ENCODE results near the gene TNS3. TPM values are rescaled to one million over a fixed set of nuclear protein-coding genes. Genes with fewer than 3 reads are reported as not detected.
"Not testable (repeated sequence)": the region's sequence is repeated elsewhere in the genome, so short reads cannot be mapped to it uniquely, and the experiment has no call there.

The TNS3 gene
- total RNA-seq, 1 experiment from 2014 or later, result 28.9 TPM

- H3K27me3 ChIP-seq (ENCODE audit: control insufficient read depth, insufficient read depth, low read length), result no peaks in the 10 kb centered on the region
- H3K4me3 ChIP-seq (ENCODE audit: insufficient read depth, low read depth, low read length), result no peak overlapping the region
- no peaks in the 10 kb centered on the region for H3K36me3 ChIP-seq (replicated peaks; ENCODE audit: control insufficient read depth, insufficient read depth, low read length)
- no peak for DNase-seq
Measured at GRCh38 chr7:47594406-47594805, 12.5 kb upstream of the TNS3 start.

- Histone ChIP-seq H3K4me3 (ENCODE audit: insufficient read depth, low read depth, low read length) (no peak overlapping the region), H3K27me3 (ENCODE audit: control insufficient read depth, insufficient read depth, low read length) (no peaks in the 10 kb centered on the region), H3K36me3 (replicated peaks; ENCODE audit: control insufficient read depth, insufficient read depth, low read length) (no peaks in the 10 kb centered on the region)
- peak; percentile 65 for DNase-seq
Measured at GRCh38 chr7:47591655-47592572, 10.0 kb upstream of the TNS3 start.

- H3K36me3 ChIP-seq (replicated peaks; ENCODE audit: control insufficient read depth, insufficient read depth, low read length), result no peaks in the 10 kb centered on the region
- DNase-seq, result no peak
- H3K27me3 ChIP-seq (ENCODE audit: control insufficient read depth, insufficient read depth, low read length), result no peaks in the 10 kb centered on the region
- H3K4me3 ChIP-seq (ENCODE audit: insufficient read depth, low read depth, low read length), result no peak overlapping the region
Measured at GRCh38 chr7:47591089-47591654, 9.3 kb upstream of the TNS3 start.

- H3K27me3 ChIP-seq (ENCODE audit: control insufficient read depth, insufficient read depth, low read length); H3K4me3 ChIP-seq (ENCODE audit: insufficient read depth, low read depth, low read length); H3K36me3 ChIP-seq (replicated peaks; ENCODE audit: control insufficient read depth, insufficient read depth, low read length); DNase-seq: not testable (repeated sequence)
Measured at GRCh38 chr7:47590215-47590614, 8.3 kb upstream of the TNS3 start.

GRCh38 chr7:47588704-47589225 lies 6.9 kb upstream of the TNS3 start:
- Histone ChIP-seq H3K4me3 (ENCODE audit: insufficient read depth, low read depth, low read length) (no peak overlapping the region), H3K36me3 (replicated peaks; ENCODE audit: control insufficient read depth, insufficient read depth, low read length) (no peaks in the 10 kb centered on the region), H3K27me3 (ENCODE audit: control insufficient read depth, insufficient read depth, low read length) (peaks cover 3% of the 10 kb centered on the region; the same call in 1 of the 2 replicates)
- no peak for DNase-seq

GRCh38 chr7:47587976-47588375 lies 6.1 kb upstream of the TNS3 start:
- peak; percentile 19 for DNase-seq
- peaks cover 7% of the 10 kb centered on the region; the same call in 1 of the 2 replicates for H3K27me3 ChIP-seq (ENCODE audit: control insufficient read depth, insufficient read depth, low read length)
- no peaks in the 10 kb centered on the region for H3K36me3 ChIP-seq (replicated peaks; ENCODE audit: control insufficient read depth, insufficient read depth, low read length)
- H3K4me3 ChIP-seq (ENCODE audit: insufficient read depth, low read depth, low read length), result no peak overlapping the region

GRCh38 chr7:47587351-47587750 lies 5.4 kb upstream of the TNS3 start:
- Histone ChIP-seq H3K36me3 (replicated peaks; ENCODE audit: control insufficient read depth, insufficient read depth, low read length) (no peaks in the 10 kb centered on the region), H3K4me3 (ENCODE audit: insufficient read depth, low read depth, low read length) (no peak overlapping the region), H3K27me3 (ENCODE audit: control insufficient read depth, insufficient read depth, low read length) (peaks cover 13% of the 10 kb centered on the region; the same call in 1 of the 2 replicates)
- DNase-seq, result peak; percentile 35

- no peak overlapping the region for H3K4me3 ChIP-seq (ENCODE audit: insufficient read depth, low read depth, low read length)
- H3K27me3 ChIP-seq (ENCODE audit: control insufficient read depth, insufficient read depth, low read length), result peaks cover 15% of the 10 kb centered on the region; the same call in 1 of the 2 replicates
- peak; percentile 66 for DNase-seq
- H3K36me3 ChIP-seq (replicated peaks; ENCODE audit: control insufficient read depth, insufficient read depth, low read length), result no peaks in the 10 kb centered on the region
Measured at GRCh38 chr7:47586925-47587324, 5.0 kb upstream of the TNS3 start.

GRCh38 chr7:47586161-47586670 lies 4.3 kb upstream of the TNS3 start:
- H3K27me3 ChIP-seq (ENCODE audit: control insufficient read depth, insufficient read depth, low read length), result peaks cover 16% of the 10 kb centered on the region; the same call in 1 of the 2 replicates
- H3K4me3 ChIP-seq (ENCODE audit: insufficient read depth, low read depth, low read length); DNase-seq; H3K36me3 ChIP-seq (replicated peaks; ENCODE audit: control insufficient read depth, insufficient read depth, low read length): not testable (repeated sequence)

GRCh38 chr7:47584536-47584895 lies 2.6 kb upstream of the TNS3 start:
- Histone ChIP-seq H3K27me3 (ENCODE audit: control insufficient read depth, insufficient read depth, low read length) (peaks cover 17% of the 10 kb centered on the region; the same call in 1 of the 2 replicates), H3K36me3 (replicated peaks; ENCODE audit: control insufficient read depth, insufficient read depth, low read length) (no peaks in the 10 kb centered on the region), H3K4me3 (ENCODE audit: insufficient read depth, low read depth, low read length) (no peak overlapping the region)
- no peak for DNase-seq

- H3K4me3 ChIP-seq (ENCODE audit: insufficient read depth, low read depth, low read length), result no peak overlapping the region
- DNase-seq, result peak; percentile 14
- no peaks in the 10 kb centered on the region for H3K36me3 ChIP-seq (replicated peaks; ENCODE audit: control insufficient read depth, insufficient read depth, low read length)
- H3K27me3 ChIP-seq (ENCODE audit: control insufficient read depth, insufficient read depth, low read length), result peaks cover 17% of the 10 kb centered on the region; the same call in 1 of the 2 replicates
Measured at GRCh38 chr7:47583739-47584535, 2.0 kb upstream of the TNS3 start.

- Histone ChIP-seq H3K4me3 (ENCODE audit: insufficient read depth, low read depth, low read length) (peak overlapping the region; percentile 71; the same call in 1 of the 2 replicates), H3K27me3 (ENCODE audit: control insufficient read depth, insufficient read depth, low read length) (peaks cover 17% of the 10 kb centered on the region; the same call in 1 of the 2 replicates), H3K36me3 (replicated peaks; ENCODE audit: control insufficient read depth, insufficient read depth, low read length) (no peaks in the 10 kb centered on the region)
- peak; percentile 17 for DNase-seq
Measured at GRCh38 chr7:47582764-47583738, 1.1 kb upstream of the TNS3 start.

GRCh38 chr7:47581438-47581803 lies 490 bp downstream of the TNS3 start:
- Histone ChIP-seq H3K27me3 (ENCODE audit: control insufficient read depth, insufficient read depth, low read length) (peaks cover 17% of the 10 kb centered on the region; the same call in 1 of the 2 replicates), H3K4me3 (ENCODE audit: insufficient read depth, low read depth, low read length) (peak overlapping the region; percentile 71), H3K36me3 (replicated peaks; ENCODE audit: control insufficient read depth, insufficient read depth, low read length) (no peaks in the 10 kb centered on the region)
- peak; percentile 79 for DNase-seq

Measured in H7 (cell line).